Right lobe of liver (tissue), 4 donors: Measurements from ENCODE around the gene UBAC2.

Experiments used
- CTCF ChIP-seq, 4 donors: fragments of 200-600 bp in 3 of 4; fragments of 450-650 bp in 1 of 4; IDR thresholded peaks; one replicate each; pipeline versions ENCODE4 v1.5.1 to v1.8.0; 2016 to 2022; ENCODE audit warnings: antibody characterized with exemption in 4 of 4, mild to moderate bottlenecking in 2 of 4
- POLR2A ChIP-seq: fragments of 450-650 bp; IDR thresholded peaks from one replicate; pipeline ENCODE4 v1.6.1; 2017; ENCODE audit warnings: antibody characterized with exemption, mild to moderate bottlenecking
- donor health status: DM: no; HTN: no; CAD: no.
- donor health status: DM: no; HTN: no; CAD: no.
- donor health status: DM: no; HTN: yes; CAD: no.

- TF ChIP-seq CTCF (IDR thresholded peaks at IDR 0.05) = no peak
- TF ChIP-seq POLR2A = no peak
Measured at GRCh38 chr13:99260216-99260615, 59.6 kb downstream of the UBAC2 start.
